GM18511 (cell line): ENCODE data around the gene IRX3.

Experiments
- ATAC-seq: cut with Tn5 transposase; IDR thresholded peaks from one replicate; pipeline ENCODE4 v1.9.1; 2021; ENCODE audit warnings: mild to moderate bottlenecking, moderate library complexity; ENCODE audit not compliant: unreplicated experiment

The IRX3 gene

GRCh38 chr16:54291656-54292487 is 5.3 kb upstream of the IRX3 start:
- no peak for ATAC-seq

- ATAC-seq: no peak
These were observed 4.5 kb upstream of the IRX3 start for GRCh38 chr16:54290833-54291655.

DNA sequence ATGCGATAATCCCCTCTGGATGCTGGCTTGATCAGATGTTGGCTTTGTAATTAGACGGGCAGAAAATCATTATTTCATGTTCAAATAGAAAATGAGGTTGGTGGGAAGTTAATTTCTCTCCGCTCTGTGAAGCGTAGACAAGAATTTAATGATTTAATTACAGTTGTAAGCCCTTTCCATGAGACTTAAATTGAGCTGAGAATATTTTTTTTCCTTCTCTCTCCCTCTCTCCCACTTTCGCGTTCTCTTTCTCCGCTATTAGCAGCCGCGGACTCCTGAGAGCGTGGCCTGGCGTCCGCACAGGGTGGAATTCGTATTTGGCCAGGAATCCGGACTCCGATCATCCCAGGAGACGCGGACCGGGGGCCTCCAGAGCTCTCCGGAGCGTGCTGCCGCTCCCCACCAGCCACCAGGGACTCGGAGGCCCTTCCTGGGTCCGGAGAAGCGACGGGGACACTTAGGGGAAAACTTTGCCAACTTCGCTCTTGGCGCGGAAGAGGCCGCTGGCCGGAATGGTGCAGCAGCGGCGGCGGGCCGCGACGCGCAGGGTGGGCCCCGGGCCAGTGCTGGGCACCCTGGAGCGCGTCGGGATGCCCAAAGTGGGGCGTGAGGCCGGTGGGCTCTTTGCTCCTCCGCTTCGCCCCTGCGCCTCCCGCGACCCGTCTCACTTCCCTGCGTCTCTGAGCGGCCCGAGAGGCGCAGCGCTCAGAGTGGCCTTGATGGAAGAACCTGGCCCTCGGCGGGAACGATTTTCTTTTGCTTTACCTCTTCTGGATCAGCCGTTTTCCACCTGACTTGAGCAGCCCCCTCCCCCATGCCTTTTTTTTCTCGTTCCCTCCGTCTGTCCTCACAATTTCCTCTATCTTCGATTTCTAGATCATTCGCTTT is 3.6 kb upstream of the IRX3 start:
- no peak for ATAC-seq

DNA sequence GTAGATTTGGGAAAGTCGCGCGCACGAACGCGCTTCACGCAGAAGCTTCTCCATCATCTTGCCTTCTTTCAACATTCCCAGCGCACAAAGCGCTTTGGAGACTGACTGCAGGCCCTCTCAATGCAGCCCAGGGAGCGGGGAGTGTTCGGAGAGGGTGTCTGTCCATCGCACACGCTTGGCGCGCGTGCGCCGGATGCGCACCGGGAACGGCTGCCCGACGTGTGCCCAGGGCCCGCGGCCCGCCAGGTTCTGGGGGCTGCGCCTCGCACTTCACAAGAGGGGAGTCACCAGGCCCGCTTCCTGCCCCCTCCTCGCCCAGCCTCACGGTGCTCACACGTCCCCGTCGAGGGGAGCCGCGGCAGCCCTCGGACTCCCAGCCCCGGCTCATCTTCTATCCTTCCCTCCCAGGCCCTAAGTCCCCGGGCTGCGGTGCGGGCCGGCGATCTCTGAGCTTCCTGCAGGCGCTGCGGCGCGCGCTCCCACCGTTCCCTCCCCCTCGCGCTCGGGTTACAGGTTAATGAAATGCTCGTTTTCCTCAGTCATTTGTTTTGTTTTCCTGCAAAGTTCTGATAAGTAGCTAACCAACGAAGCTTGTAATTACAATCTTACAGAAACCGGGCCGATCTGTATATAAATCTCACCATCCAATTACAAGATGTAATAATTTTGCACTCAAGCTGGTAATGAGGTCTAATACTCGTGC is 2.8 kb upstream of the IRX3 start:
- no peak for ATAC-seq

DNA sequence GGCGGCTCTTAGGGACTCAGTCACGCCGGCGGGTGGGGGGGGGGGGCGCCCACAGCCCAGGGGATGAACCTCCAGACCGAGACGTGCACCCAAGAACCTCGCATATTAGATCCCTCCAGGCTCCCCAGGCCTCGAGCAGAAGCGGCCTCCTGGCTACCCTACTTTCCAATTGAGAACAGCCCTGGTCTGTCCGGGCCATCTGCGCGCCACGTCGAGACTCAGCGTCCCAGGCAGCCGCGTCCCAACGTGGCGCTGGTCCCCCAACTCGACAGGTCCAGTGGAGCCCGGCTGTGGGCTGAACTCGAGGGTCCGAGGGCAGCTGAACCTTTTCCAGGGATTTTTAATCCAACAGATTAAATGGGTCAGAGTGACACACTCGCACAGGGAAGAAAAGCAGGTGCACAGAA is 2.3 kb upstream of the IRX3 start:
- no peak for ATAC-seq

DNA sequence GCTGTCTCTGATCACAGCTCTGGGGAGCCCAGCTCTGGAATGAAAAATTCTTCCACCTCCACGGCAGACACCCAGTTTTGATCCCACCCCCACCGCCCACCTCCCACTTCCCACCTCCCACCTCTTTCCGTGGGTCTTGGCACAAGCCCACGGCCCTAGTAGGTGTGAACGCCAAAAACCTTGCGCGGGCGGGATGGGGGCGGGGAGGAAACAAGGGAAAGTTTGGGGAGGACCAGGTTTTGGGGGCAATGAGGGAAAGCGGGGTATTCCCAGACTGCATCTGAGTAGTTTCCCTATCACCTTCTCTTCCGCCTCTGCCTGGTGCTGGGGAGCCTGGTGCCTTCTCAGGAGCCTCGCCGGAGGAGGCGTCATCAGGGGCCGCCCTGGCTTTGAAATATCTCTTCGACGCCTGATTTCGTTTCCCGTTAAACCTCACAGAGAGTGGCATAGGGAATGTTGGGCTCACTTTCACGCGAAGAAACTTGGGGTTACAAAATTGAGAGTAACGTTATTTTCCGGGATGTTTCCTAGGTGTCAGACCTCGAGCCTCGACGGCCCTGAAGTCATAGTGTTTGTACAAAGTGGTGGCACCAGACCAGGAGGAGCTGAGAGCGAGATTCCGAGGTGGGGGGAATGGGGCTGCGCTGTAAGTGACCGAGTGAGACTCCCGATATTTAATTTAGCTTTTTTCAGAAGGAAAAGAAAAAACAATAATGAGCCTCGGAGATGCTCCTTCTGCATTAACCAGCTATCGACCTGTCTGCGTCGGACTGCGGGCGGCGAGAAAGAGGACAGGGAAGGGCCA is 1.6 kb upstream of the IRX3 start:
- ATAC-seq: no peak

GRCh38 chr16:54287131-54288029 is 793 bp upstream of the IRX3 start:
- no peak for ATAC-seq

DNA sequence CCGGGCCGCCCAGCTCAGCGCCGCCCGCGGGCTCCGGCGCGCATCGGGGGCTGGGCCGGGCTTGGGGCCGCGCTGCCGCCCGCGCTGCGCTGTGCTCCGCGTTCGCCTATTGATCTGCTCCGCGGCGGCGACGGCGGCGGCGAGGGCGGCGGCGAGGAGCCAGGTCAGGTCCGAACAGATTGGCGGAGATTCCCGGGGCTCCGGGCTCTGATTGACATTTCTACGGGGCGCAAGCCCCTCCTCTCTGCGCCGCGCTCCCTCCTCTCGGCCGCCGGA is 559 bp downstream of the IRX3 start:
- no peak for ATAC-seq

GRCh38 chr16:54285414-54286089 is 1.0 kb downstream of the IRX3 start:
- no peak for ATAC-seq

GRCh38 chr16:54284931-54285413 is 1.6 kb downstream of the IRX3 start:
- no peak for ATAC-seq

GRCh38 chr16:54284319-54284930 is 2.2 kb downstream of the IRX3 start:
- no peak for ATAC-seq

GRCh38 chr16:54283725-54284318 is 2.8 kb downstream of the IRX3 start:
- ATAC-seq: no peak

GRCh38 chr16:54282928-54283724 is 3.5 kb downstream of the IRX3 start:
- no peak for ATAC-seq

GRCh38 chr16:54282202-54282927 is 4.2 kb downstream of the IRX3 start:
- ATAC-seq: no peak

- ATAC-seq: no peak
These were observed 4.9 kb downstream of the IRX3 start for GRCh38 chr16:54281535-54282201.
